HG03520 (cell line): ENCODE results near the gene EIF2S1.

Source experiments
- ATAC-seq: cut with Tn5 transposase; IDR thresholded peaks from one replicate; pipeline ENCODE4 v1.9.1; 2021; ENCODE audit warnings: mild to moderate bottlenecking, moderate library complexity; ENCODE audit not compliant: unreplicated experiment

EIF2S1 gene

GRCh38 chr14:67432050-67432564 lies 72.0 kb downstream of the EIF2S1 start:
- ATAC-seq = no peak

- ATAC-seq = no peak
Observed at GRCh38 chr14:67435603-67436002, 75.5 kb downstream of the EIF2S1 start.
